ENCODE results near the gene MED27.

MED27 gene

GRCh38 chr9:131977109-131977838 lies 102.4 kb downstream of the MED27 start:
- Histone ChIP-seq H3K4me3 (replicated peaks; ENCODE audit: insufficient read depth, low read length) (no peak overlapping the region), H3K27ac (replicated peaks) (peak overlapping the region; percentile 72), H3K27me3 (ENCODE audit: insufficient read depth, poor library complexity, severe bottlenecking) (no peaks in the 10 kb centered on the region)
- peak; percentile 20 to 75 for DNase-seq (ENCODE audit: low read depth in 1 of 2, low spot score in 1 of 2)
- TF ChIP-seq SPI1 (IDR thresholded peaks at IDR 0.05; ENCODE audit: borderline replicate concordance, low read depth): peak; percentile 96
- TF ChIP-seq, protein P1, sequence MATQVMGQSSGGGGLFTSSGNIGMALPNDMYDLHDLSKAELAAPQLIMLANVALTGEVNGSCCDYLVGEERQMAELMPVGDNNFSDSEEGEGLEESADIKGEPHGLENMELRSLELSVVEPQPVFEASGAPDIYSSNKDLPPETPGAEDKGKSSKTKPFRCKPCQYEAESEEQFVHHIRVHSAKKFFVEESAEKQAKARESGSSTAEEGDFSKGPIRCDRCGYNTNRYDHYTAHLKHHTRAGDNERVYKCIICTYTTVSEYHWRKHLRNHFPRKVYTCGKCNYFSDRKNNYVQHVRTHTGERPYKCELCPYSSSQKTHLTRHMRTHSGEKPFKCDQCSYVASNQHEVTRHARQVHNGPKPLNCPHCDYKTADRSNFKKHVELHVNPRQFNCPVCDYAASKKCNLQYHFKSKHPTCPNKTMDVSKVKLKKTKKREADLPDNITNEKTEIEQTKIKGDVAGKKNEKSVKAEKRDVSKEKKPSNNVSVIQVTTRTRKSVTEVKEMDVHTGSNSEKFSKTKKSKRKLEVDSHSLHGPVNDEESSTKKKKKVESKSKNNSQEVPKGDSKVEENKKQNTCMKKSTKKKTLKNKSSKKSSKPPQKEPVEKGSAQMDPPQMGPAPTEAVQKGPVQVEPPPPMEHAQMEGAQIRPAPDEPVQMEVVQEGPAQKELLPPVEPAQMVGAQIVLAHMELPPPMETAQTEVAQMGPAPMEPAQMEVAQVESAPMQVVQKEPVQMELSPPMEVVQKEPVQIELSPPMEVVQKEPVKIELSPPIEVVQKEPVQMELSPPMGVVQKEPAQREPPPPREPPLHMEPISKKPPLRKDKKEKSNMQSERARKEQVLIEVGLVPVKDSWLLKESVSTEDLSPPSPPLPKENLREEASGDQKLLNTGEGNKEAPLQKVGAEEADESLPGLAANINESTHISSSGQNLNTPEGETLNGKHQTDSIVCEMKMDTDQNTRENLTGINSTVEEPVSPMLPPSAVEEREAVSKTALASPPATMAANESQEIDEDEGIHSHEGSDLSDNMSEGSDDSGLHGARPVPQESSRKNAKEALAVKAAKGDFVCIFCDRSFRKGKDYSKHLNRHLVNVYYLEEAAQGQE (IDR thresholded peaks at IDR 0.05; ENCODE audit: insufficient replicate concordance, low read depth): no peak
- TF ChIP-seq GABPA (IDR thresholded peaks at IDR 0.05; ENCODE audit: low read depth): no peak

GRCh38 chr9:131976157-131977108 lies 103.2 kb downstream of the MED27 start:
- DNase-seq (ENCODE audit: low read depth in 1 of 2, low spot score in 1 of 2): no peak
- H3K4me3 ChIP-seq (replicated peaks; ENCODE audit: insufficient read depth, low read length): no peak overlapping the region
- no peaks in the 10 kb centered on the region for H3K27me3 ChIP-seq (ENCODE audit: insufficient read depth, poor library complexity, severe bottlenecking)
- TF ChIP-seq, protein P1 (IDR thresholded peaks at IDR 0.05; ENCODE audit: insufficient replicate concordance, low read depth): no peak
- TF ChIP-seq CTCF (IDR thresholded peaks at IDR 0.05; ENCODE audit: insufficient read depth, low read length) (no peak), SPI1 (IDR thresholded peaks at IDR 0.05; ENCODE audit: borderline replicate concordance, low read depth) (no peak)
- peak overlapping the region; percentile 72 for H3K27ac ChIP-seq (replicated peaks)

GRCh38 chr9:131972889-131973288 lies 106.8 kb downstream of the MED27 start:
- no peaks in the 10 kb centered on the region for H3K27me3 ChIP-seq (ENCODE audit: insufficient read depth, poor library complexity, severe bottlenecking)
- DNase-seq (ENCODE audit: low read depth in 1 of 2, low spot score in 1 of 2): no peak
- no peak overlapping the region for H3K4me3 ChIP-seq (replicated peaks; ENCODE audit: insufficient read depth, low read length)
- no peak overlapping the region for H3K27ac ChIP-seq (replicated peaks)
- no peak for TF ChIP-seq GABPA (IDR thresholded peaks at IDR 0.05; ENCODE audit: low read depth)
- TF ChIP-seq CTCF (IDR thresholded peaks at IDR 0.05; ENCODE audit: insufficient read depth, low read length): no peak

GRCh38 chr9:131971482-131972074 lies 108.1 kb downstream of the MED27 start:
- Histone ChIP-seq H3K27me3 (ENCODE audit: insufficient read depth, poor library complexity, severe bottlenecking) (no peaks in the 10 kb centered on the region), H3K27ac (replicated peaks) (no peak overlapping the region), H3K4me3 (replicated peaks; ENCODE audit: insufficient read depth, low read length) (no peak overlapping the region)
- DNase-seq (ENCODE audit: low read depth in 1 of 2, low spot score in 1 of 2): no peak
- TF ChIP-seq GABPA (IDR thresholded peaks at IDR 0.05; ENCODE audit: low read depth) (no peak), SPI1 (IDR thresholded peaks at IDR 0.05; ENCODE audit: borderline replicate concordance, low read depth) (no peak), CTCF (IDR thresholded peaks at IDR 0.05; ENCODE audit: insufficient read depth, low read length) (no peak), POLR2AphosphoS5 (IDR thresholded peaks at IDR 0.05; ENCODE audit: low read depth) (no peak)

Measured in HL-60 (cell line).